Fibroblast of mammary gland (primary cell): ENCODE data around the gene ARHGEF11.

Experiments used
- DNase-seq: peaks from one replicate; pipeline ENCODE4 v3.0.0-alpha.2; 2010; ENCODE audit warnings: low read depth
- H3K4me3 ChIP-seq: 2 replicates; pipeline ENCODE4 v1.5.1; 2011; ENCODE audit warnings: low read depth, mild to moderate bottlenecking, low read length, moderate library complexity; ENCODE audit not compliant: control insufficient read depth
- CTCF ChIP-seq: conservative IDR thresholded peaks from 2 replicates; pipeline ENCODE4 v1.5.1; 2011; ENCODE audit warnings: low read depth, low read length, inconsistent platforms; ENCODE audit not compliant: control insufficient read depth, insufficient read depth

The ARHGEF11 gene

GRCh38 chr1:157007306-157007705 lies 38.2 kb downstream of the ARHGEF11 start:
- no peak for DNase-seq
- no peak overlapping the region for H3K4me3 ChIP-seq
- no peak for TF ChIP-seq CTCF

- DNase-seq = no peak
- TF ChIP-seq CTCF = no peak
- no peak overlapping the region for H3K4me3 ChIP-seq
These were observed 38.9 kb downstream of the ARHGEF11 start for GRCh38 chr1:157006676-157007075.

GRCh38 chr1:157005965-157006364 lies 39.6 kb downstream of the ARHGEF11 start:
- no peak for TF ChIP-seq CTCF
- DNase-seq = no peak
- H3K4me3 ChIP-seq = no peak overlapping the region

GRCh38 chr1:157004806-157005205 lies 40.7 kb downstream of the ARHGEF11 start:
- no peak overlapping the region for H3K4me3 ChIP-seq
- no peak for DNase-seq
- TF ChIP-seq CTCF = no peak

- no peak for TF ChIP-seq CTCF
- no peak for DNase-seq
These were observed 41.2 kb downstream of the ARHGEF11 start for GRCh38 chr1:157004327-157004726.

GRCh38 chr1:157001304-157001703 lies 44.2 kb downstream of the ARHGEF11 start:
- TF ChIP-seq CTCF = no peak
- no peak overlapping the region for H3K4me3 ChIP-seq
- DNase-seq = peak; percentile 40

More at GRCh38 chr1:157004327-157004726, 41.2 kb downstream of the ARHGEF11 start:
- no peak overlapping the region for H3K4me3 ChIP-seq

- no peak for TF ChIP-seq CTCF
- H3K4me3 ChIP-seq = no peak overlapping the region
- no peak for DNase-seq
These were observed 44.9 kb downstream of the ARHGEF11 start for GRCh38 chr1:157000686-157001085.
